HepG2 (cell line): ENCODE measurements around the gene FTCD. TPM values are rescaled to one million over a fixed set of nuclear protein-coding genes. Genes with fewer than 3 reads are reported as not detected.

Experiments
- ATAC-seq: fragments of 200-7000 bp; cut with Tn5 transposase; 3 replicates; pipeline ENCODE4 v1.9.1; 2020; ENCODE audit warnings: mild to moderate bottlenecking, moderate library complexity
- BruUV-seq: library from RNA; stranded (reverse); fragments of 400-500 nt; replicated peaks from 2 replicates; lab custom pipeline; 2021; lab: Mats Ljungman, UMichigan
- CTCF ChIA-PET: fragments of 300-600 bp; formaldehyde crosslinking; extraction: SDS; loops from one replicate; lab custom pipeline; 2021; ENCODE audit warnings: low total read pairs, inconsistent platforms, low intra/inter-chr PET ratio; lab: Yijun Ruan, JAX
- POLR2A ChIA-PET: fragments of 350-600 bp; sonication (Branson Sonifier 250); formaldehyde crosslinking; loops from one replicate; lab custom pipeline; 2020; ENCODE audit warnings: antibody characterized with exemption, inconsistent platforms; lab: Yijun Ruan, JAX
- DNase-seq: peaks from one replicate; pipeline ENCODE4 v3.0.0-alpha.2; 2015; ENCODE audit warnings: low spot score
- FAIRE-seq: peaks from 3 replicates; lab custom pipeline; 2011; peaks lifted over from hg19 to GRCh38; lab: Jason Lieb, UNC
- H2AFZ ChIP-seq: one replicate; pipeline ENCODE4 v1.6.1; 2011; ENCODE audit warnings: low read length, inconsistent platforms
- H3K27ac ChIP-seq: fragments of 300-600 bp; 3 replicates; pipeline ENCODE4 v1.8.0; 2011; ENCODE audit warnings: mixed run types, mild to moderate bottlenecking, mixed read lengths, low read length, inconsistent platforms; ENCODE audit not compliant: insufficient read depth; ENCODE audit errors: extremely low read length
- H3K27me3 ChIP-seq, 2 experiments: fragments of 200-600 bp in 1 of 2; 2 replicates in 1 of 2; 3 replicates in 1 of 2; pipeline versions ENCODE4 v1.6.0 to v1.8.0; 2011; ENCODE audit warnings: low read length in 2 of 2, mild to moderate bottlenecking in 2 of 2, moderate library complexity in 2 of 2, inconsistent platforms in 1 of 2; ENCODE audit not compliant: insufficient read depth in 2 of 2, control insufficient read depth in 1 of 2
- H3K36me3 ChIP-seq, 2 experiments: fragments of 200-600 bp in 1 of 2; replicated peaks in 1 of 2; 2 replicates in 1 of 2; 3 replicates in 1 of 2; pipeline versions ENCODE4 v1.5.1 to v1.8.0; 2011; ENCODE audit warnings: low read length in 2 of 2, inconsistent platforms in 1 of 2; ENCODE audit not compliant: insufficient read depth in 2 of 2, control insufficient read depth in 1 of 2
- H3K4me1 ChIP-seq: 2 replicates; pipeline ENCODE4 v1.5.1; 2012; ENCODE audit warnings: low read length, inconsistent platforms; ENCODE audit not compliant: insufficient read depth
- H3K4me2 ChIP-seq: 2 replicates; pipeline ENCODE4 v1.6.0; 2011; ENCODE audit warnings: low read depth, low read length, inconsistent platforms
- H3K4me3 ChIP-seq, 3 experiments: fragments of 200-600 bp in 1 of 3; sonication (generic), shearing (Covaris generic) in 1 of 3; replicated peaks in 1 of 3; 2 replicates each; pipeline ENCODE4 v1.5.1; 2011 to 2016; ENCODE audit warnings: low read length in 3 of 3, inconsistent platforms in 2 of 3, low read depth in 2 of 3, mild to moderate bottlenecking in 2 of 3, control low read depth in 1 of 3, mixed read lengths in 1 of 3; ENCODE audit not compliant: insufficient read depth in 1 of 3
- H3K79me2 ChIP-seq: one replicate; pipeline ENCODE4 v1.6.1; 2011; ENCODE audit warnings: low read length, inconsistent platforms; ENCODE audit not compliant: insufficient read depth
- H3K9ac ChIP-seq: 2 replicates; pipeline ENCODE4 v1.6.0; 2011; ENCODE audit warnings: mild to moderate bottlenecking, low read depth, low read length, inconsistent platforms; ENCODE audit not compliant: insufficient read depth
- H3K9me3 ChIP-seq: 2 replicates; pipeline ENCODE4 v1.5.1; 2012; ENCODE audit warnings: mild to moderate bottlenecking, low read length
- H4K20me1 ChIP-seq: 2 replicates; pipeline ENCODE4 v1.6.0; 2011; ENCODE audit warnings: inconsistent platforms, mild to moderate bottlenecking, low read length, moderate library complexity; ENCODE audit not compliant: insufficient read depth
- CHCHD3 ChIP-seq: sonication (generic); formaldehyde crosslinking; IDR thresholded peaks from 2 replicates; pipeline ENCODE4 v1.8.0; 2022; ENCODE audit warnings: mild to moderate bottlenecking, missing genetic modification reagents, moderate library complexity
- HNRNPL ChIP-seq: fragments of 200-400 bp; formaldehyde crosslinking; IDR thresholded peaks from 2 replicates; pipeline ENCODE4 v1.6.1; 2017; ENCODE audit warnings: mild to moderate bottlenecking, low read depth, low read length
- JUN ChIP-seq: sonication (generic); formaldehyde crosslinking; IDR thresholded peaks from 2 replicates; pipeline ENCODE4 v1.4.0; 2020; ENCODE audit warnings: mild to moderate bottlenecking, missing genetic modification reagents
- KAT8 ChIP-seq: IDR thresholded peaks from 2 replicates; pipeline ENCODE4 v1.6.1; 2016; ENCODE audit warnings: missing genetic modification reagents, missing compliant biosample characterization
- KDM1A ChIP-seq: IDR thresholded peaks from 2 replicates; pipeline ENCODE4 v1.6.1; 2016; ENCODE audit warnings: missing compliant biosample characterization
- MTA3 ChIP-seq: sonication (generic); formaldehyde crosslinking; IDR thresholded peaks from 2 replicates; pipeline ENCODE4 v1.4.0; 2020; ENCODE audit warnings: missing genetic modification reagents
- TBX3 ChIP-seq: fragments of 450-650 bp; IDR thresholded peaks from 2 replicates; pipeline ENCODE4 v1.6.1; 2017; ENCODE audit warnings: antibody characterized with exemption, mild to moderate bottlenecking, inconsistent platforms, borderline replicate concordance
- YEATS2 ChIP-seq: sonication (generic); formaldehyde crosslinking; IDR thresholded peaks from 2 replicates; pipeline ENCODE4 v1.4.0; 2020; ENCODE audit warnings: missing genetic modification reagents, borderline replicate concordance
- ZFP41 ChIP-seq: sonication (generic); formaldehyde crosslinking; IDR thresholded peaks from 2 replicates; pipeline ENCODE4 v1.4.0; 2020; ENCODE audit warnings: mild to moderate bottlenecking, missing genetic modification reagents, borderline replicate concordance
- ZNF207 ChIP-seq: fragments of 450-650 bp; IDR thresholded peaks from 2 replicates; pipeline ENCODE4 v1.6.1; 2016; ENCODE audit warnings: antibody characterized with exemption, borderline replicate concordance
- ZNF775 ChIP-seq: sonication (generic); formaldehyde crosslinking; IDR thresholded peaks from 2 replicates; pipeline ENCODE4 v1.4.0; 2020; ENCODE audit warnings: missing genetic modification reagents, mild to moderate bottlenecking, moderate library complexity, borderline replicate concordance
- WGBS: methylation state at CpG from one replicate; pipeline ENCODE4 v1.1.6; 2017; ENCODE audit warnings: low lambda C conversion rate; 5-methylcytosine and 5-hydroxymethylcytosine counted together
- in situ Hi-C: cut with HindIII; loops from 2 replicates; pipeline ENCODE4 v1.10.0; 2017; ENCODE audit warnings: low pct_unique_long_range_greater_than_20kb; ENCODE audit not compliant: extremely low pct_ligation_motif_present
- intact Hi-C: fragments of 100-400 bp; cut with micrococcal nuclease; formaldehyde crosslinking; loops from one replicate; pipeline ENCODE4 v1.10.0; 2022; ENCODE audit not compliant: unreplicated experiment
- polyA plus RNA-seq, 8 experiments: library from polyadenylated mRNA; depleted of rRNA in 3 of 8; stranded (reverse) in 7 of 8; unstranded in 1 of 8; fragments of >200 nt; fragmentation: Illumina TruSeq in 4 of 8; extraction: Trizol in 4 of 8; gene quantifications; 2 replicates each; pipeline versions ENCODE4 v1.2.1 to v1.2.3, GENCODE V29; 2011 to 2016; ENCODE audit warnings: low read depth in 4 of 8, missing spikeins in 1 of 8, mixed read lengths in 1 of 8; ENCODE audit not compliant: insufficient read depth in 1 of 8
- total RNA-seq, 5 experiments: library from RNA; depleted of rRNA; stranded (reverse); fragments of >200 nt; fragmentation: Illumina TruSeq; extraction: Trizol; gene quantifications; 2 replicates each; pipeline ENCODE4 v1.2.3, GENCODE V29; 2016; ENCODE audit warnings: low read depth in 1 of 5
- TF ChIP-seq, protein P1 (sequence below): sonication (generic); formaldehyde crosslinking; IDR thresholded peaks from 2 replicates; pipeline ENCODE4 v1.8.0; 2022; ENCODE audit warnings: mild to moderate bottlenecking, missing genetic modification reagents, moderate library complexity
- TF ChIP-seq, protein P2 (sequence below): IDR thresholded peaks from 2 replicates; pipeline ENCODE4 v1.6.1; 2016; ENCODE audit warnings: low read depth
- TF ChIP-seq, protein P3 (sequence below): sonication (generic); formaldehyde crosslinking; IDR thresholded peaks from 2 replicates; pipeline ENCODE4 v1.4.0; 2020; ENCODE audit warnings: mild to moderate bottlenecking, missing genetic modification reagents

The FTCD gene
- total and polyA plus RNA-seq, 2 of the 13 experiments (the other 11 are each of a cell fraction or from before 2014, with no cell fraction given) = 75.7 to 105 TPM

DNA sequence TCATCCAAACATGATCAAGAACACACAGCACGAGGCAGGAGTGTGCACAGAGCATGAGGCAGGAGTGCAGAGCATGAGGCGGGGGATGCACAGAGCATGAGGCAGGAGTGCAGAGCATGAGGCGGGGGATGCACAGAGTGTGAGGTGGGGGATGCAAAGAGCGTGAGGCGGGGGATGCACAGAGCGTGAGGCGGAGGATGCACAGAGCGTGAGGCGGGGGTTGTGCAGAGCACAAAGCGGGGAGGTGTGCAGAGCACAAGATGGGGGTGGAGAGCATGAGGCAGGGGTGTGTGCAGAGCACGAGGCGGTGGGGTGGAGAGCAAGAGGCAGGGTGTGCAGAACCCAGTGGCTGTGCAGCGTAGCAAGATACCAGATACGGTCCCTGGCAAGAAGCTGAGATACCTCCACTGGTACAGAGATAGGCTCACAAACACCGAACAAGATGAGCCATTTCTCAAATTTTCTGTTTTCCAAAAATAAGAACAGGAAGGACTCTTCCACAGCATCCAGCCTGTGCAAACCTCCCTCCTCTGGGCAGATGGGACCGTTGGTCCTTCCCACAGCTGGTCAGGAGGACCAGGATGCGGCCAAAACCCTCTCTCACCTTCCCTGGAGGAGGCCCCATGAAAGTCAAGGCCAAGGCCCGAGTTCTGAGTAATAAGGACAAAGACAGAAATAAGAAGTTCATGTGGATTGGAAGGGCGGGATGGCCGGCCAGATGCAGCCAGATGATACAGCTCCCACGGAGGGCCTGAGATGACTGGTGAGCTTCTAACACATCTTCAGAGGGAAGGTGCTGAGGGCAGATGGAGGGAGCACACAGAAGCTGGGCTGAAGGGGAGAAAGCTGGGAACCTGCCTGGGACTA is 16.9 kb upstream of the FTCD start (continued):
- TF ChIP-seq HNRNPL (no peak), KAT8 (no peak), KDM1A (CRISPR knock-in tag) (no peak), ZNF207 (no peak)

DNA sequence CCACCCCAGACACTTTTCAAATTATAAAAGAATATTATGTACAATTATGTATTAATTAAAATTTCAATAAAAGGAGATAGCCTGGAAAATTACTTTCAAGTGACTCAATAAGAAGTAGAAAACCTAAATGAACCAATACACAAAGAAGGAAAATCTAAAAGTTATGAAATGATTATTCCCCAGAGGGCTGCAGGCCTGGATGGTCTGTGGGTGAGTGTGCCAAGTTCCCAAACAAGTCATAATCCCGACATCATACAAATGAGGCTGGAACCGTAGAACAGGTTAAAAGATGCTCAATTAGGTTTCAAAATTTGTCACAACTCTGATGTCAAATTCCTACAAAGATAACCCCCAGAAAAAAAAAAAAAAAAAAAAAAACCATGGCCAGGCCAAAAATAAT is 16.2 kb upstream of the FTCD start:
- H3K9ac ChIP-seq = no peak overlapping the region
- H3K27ac ChIP-seq = no peak overlapping the region
- WGBS = 41% methylated on average over 2 of the region's 2 CpGs
- no peaks in the 10 kb centered on the region for H3K9me3 ChIP-seq
- H3K4me1 ChIP-seq = no peaks in the 10 kb centered on the region
- H2AFZ ChIP-seq = no peak overlapping the region
- H4K20me1 ChIP-seq = no peaks in the 10 kb centered on the region
- FAIRE-seq (no peak), ATAC-seq (no peak), DNase-seq (no peak)
- TF ChIP-seq CHCHD3 (CRISPR knock-in tag) = no peak
- TF ChIP-seq, protein P1, sequence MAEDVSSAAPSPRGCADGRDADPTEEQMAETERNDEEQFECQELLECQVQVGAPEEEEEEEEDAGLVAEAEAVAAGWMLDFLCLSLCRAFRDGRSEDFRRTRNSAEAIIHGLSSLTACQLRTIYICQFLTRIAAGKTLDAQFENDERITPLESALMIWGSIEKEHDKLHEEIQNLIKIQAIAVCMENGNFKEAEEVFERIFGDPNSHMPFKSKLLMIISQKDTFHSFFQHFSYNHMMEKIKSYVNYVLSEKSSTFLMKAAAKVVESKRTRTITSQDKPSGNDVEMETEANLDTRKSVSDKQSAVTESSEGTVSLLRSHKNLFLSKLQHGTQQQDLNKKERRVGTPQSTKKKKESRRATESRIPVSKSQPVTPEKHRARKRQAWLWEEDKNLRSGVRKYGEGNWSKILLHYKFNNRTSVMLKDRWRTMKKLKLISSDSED (CRISPR knock-in tag) = no peak
- TF ChIP-seq ZFP41 (CRISPR knock-in tag) = no peak
- no peak for TF ChIP-seq TBX3
- no peak for TF ChIP-seq YEATS2 (CRISPR knock-in tag)
- no peak for TF ChIP-seq ZNF775 (CRISPR knock-in tag)
- TF ChIP-seq, protein P2, sequence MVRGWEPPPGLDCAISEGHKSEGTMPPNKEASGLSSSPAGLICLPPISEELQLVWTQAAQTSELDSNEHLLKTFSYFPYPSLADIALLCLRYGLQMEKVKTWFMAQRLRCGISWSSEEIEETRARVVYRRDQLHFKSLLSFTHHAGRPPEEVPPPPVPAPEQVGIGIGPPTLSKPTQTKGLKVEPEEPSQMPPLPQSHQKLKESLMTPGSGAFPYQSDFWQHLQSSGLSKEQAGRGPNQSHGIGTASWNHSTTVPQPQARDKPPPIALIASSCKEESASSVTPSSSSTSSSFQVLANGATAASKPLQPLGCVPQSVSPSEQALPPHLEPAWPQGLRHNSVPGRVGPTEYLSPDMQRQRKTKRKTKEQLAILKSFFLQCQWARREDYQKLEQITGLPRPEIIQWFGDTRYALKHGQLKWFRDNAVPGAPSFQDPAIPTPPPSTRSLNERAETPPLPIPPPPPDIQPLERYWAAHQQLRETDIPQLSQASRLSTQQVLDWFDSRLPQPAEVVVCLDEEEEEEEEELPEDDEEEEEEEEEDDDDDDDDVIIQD (CRISPR knock-in tag) = no peak
- TF ChIP-seq JUN (CRISPR knock-in tag) = no peak
- TF ChIP-seq, protein P3, sequence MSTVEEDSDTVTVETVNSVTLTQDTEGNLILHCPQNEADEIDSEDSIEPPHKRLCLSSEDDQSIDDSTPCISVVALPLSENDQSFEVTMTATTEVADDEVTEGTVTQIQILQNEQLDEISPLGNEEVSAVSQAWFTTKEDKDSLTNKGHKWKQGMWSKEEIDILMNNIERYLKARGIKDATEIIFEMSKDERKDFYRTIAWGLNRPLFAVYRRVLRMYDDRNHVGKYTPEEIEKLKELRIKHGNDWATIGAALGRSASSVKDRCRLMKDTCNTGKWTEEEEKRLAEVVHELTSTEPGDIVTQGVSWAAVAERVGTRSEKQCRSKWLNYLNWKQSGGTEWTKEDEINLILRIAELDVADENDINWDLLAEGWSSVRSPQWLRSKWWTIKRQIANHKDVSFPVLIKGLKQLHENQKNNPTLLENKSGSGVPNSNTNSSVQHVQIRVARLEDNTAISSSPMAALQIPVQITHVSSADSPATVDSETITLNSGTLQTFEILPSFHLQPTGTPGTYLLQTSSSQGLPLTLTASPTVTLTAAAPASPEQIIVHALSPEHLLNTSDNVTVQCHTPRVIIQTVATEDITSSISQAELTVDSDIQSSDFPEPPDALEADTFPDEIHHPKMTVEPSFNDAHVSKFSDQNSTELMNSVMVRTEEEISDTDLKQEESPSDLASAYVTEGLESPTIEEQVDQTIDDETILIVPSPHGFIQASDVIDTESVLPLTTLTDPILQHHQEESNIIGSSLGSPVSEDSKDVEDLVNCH (CRISPR knock-in tag) = no peak
- TF ChIP-seq MTA3 (CRISPR knock-in tag) = no peak
- no peaks in the 10 kb centered on the region for H3K79me2 ChIP-seq
- intact Hi-C loops = no loop called here
- CTCF ChIA-PET = no interaction called here
- H3K36me3 ChIP-seq = no peaks in the 10 kb centered on the region
- no TSS peak for BruUV-seq
- POLR2A ChIA-PET = no interaction called here
- in situ Hi-C loops = no loop called here
- H3K4me3 ChIP-seq = no peak overlapping the region
- H3K27me3 ChIP-seq = no peaks in the 10 kb centered on the region; a peak in 1 of 5 replicates
- no peak overlapping the region for H3K4me2 ChIP-seq
